ENCODE results near the gene LKAAEAR1.

The LKAAEAR1 gene

DNA sequence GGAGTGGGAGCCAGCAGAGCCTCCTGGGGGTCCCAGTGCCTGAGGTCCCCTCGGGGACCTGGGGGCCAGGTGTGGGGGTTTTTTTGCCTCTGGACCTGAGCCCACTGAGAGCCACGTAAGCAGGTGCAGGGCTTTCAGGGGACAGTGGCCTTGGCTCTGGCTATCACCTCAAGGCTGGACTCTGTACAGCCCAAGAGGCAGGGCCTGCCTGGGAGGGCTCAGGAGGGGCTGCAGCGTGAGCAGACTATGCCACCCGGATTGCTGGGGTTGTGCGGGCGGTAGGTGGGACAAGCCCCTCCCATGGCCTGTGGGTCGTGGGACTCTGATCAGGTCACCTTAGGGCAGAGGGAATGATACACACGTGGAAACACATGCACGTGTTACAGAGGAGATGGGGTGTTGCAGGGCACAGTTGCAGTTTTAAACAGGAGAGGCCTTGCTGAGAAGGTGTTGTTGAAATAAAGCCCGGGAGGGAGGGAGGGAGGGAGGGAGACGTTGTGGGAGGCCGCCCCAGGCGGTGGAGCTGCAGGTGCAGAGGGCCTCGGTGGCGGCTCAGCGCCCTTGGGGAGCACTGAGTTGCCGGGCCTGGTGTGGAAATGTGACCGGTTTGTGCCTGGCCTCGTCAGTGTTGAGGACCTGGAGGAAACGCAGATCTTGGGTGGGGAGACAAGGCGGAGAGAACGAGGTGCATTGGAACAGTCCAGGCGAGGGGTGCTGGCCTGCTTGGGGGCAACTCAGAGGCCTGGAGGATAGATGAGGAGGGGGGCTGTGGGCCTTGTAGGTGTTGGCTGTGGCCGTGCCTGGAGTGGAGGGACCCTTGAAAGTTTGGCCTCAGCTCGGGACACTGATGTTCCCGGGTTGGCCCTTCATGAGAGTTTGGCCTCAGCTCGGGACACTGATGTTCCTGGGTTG lies 18.9 kb downstream of the LKAAEAR1 start:
- no peak for DNase-seq (ENCODE audit: low read depth)

DNA sequence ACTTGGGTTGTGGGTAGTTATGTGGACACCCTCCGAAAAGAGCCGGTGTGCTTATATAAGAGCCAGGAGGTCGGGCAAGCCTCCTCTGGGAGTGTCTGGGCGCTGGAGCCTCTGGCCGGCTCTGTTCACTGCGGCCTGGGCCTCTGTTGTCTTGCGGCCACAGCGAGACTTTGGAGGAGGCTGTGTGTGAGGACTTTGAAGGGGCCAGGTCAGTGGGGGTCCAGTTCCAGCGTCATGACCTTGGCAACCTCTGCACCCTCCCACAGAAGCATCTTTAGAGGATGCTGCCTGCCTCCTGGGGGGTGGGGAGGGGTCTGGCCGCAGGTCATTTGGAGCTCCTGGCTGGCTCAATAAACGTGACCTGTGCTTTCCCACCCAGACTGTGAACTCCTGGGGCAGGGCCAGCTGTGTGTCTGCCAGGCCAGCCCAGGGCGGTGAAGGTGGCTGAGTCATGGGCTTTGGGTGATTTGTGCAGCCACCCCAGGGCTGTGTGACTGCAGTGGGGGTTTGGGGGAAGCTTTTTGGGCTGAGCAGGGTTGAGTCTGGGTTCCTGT lies 20.0 kb downstream of the LKAAEAR1 start:
- DNase-seq (ENCODE audit: low read depth): no peak

DNA sequence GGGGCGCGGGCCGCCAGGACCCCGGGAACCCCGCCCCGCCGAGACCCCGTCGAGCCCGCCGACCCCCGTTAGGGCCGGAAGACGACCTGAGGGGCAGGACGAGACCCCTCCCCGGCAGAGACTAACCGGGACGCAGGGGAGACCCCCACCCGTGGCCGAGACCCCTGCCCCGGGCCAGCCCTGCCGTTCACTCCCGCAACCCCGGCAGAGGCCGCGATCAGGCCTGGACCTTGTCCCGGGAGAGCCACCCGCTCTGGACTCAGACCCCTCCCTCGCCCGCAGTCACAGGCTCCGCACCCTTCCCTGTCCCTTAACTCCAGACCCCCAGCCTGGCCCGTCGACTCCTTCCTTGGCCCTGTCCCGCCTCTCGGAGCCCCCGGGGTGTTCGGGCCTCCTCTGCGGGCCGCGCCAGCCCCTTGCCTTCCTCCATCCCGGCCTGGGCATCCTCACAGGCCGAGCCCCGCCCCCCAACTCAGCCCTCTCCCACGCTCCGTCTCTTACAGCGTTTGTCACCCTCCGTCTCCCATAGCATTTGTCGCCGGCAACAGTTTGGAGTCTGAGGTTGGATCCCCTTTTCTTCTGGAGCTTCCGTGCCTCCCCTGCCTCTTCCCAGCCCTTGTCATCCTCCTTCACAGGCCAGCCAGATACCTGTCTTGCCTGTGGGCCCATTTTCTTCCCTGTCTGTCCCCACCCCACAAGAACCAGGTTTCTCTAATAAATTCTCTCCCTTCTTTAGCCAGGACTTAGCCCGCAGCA lies 20.6 kb downstream of the LKAAEAR1 start:
- DNase-seq (ENCODE audit: low read depth): no peak

DNA sequence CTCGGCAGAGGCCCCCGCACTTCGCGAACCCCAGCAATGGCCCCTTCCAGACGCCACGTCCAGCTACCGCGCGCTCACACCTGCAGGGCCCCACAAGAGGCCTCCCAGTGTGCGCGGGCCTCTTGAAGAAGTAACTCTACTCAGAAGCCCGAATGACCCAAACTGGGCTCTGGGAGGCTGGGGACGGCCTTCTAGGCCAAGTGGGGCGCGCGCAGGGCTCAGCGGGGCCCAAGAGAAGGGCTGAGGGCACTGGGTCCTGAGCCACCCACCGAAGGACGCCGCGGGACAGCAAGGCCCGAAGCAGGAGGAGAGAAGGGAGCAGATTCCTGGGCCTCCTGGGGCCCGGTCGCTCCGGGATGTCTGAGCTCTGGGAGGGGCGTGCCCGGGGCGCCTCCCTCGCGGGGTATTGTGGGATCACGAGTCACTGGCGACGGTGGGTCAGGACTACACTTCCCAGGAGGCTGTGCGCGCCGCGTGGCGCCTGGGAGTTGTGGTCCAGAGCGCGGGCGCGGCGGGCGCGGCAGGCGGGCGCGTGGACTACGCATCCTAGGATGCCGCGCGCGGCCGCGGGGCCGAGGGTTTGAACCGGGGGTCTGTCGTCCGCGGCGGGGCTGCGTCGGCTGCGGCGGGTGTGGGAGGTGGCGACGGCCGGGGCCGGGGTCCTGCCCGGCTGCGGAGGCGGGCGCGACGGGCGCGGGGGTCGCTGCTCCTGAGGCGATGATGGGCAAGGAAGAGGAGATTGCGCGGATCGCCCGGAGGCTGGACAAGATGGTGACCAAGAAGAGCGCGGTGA lies 21.4 kb downstream of the LKAAEAR1 start, which contains the start of gene TCEA2:
TSS of gene TCEA2 (plus strand) at position 603 of the 793 bp plus-strand sequence. CDS start at position 718, 115 bp downstream.
- DNase-seq (ENCODE audit: low read depth): peak; percentile 90

DNA sequence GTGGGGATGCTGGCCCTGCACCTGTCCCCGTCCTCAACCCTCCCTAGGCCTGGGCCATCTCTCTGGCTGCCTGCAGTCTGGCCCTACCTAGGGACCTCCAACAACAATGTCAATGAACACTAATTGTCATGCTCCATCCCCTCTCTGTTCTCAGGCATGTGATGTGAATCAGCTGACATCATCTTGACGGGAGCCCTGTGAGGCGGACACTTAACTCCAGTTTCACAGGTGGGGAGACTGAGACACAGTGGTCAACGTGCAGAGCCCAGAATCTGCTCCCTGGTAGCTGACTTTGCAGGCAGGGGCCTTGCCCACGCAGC lies 22.0 kb downstream of the LKAAEAR1 start:
- no peak for DNase-seq (ENCODE audit: low read depth)

DNA sequence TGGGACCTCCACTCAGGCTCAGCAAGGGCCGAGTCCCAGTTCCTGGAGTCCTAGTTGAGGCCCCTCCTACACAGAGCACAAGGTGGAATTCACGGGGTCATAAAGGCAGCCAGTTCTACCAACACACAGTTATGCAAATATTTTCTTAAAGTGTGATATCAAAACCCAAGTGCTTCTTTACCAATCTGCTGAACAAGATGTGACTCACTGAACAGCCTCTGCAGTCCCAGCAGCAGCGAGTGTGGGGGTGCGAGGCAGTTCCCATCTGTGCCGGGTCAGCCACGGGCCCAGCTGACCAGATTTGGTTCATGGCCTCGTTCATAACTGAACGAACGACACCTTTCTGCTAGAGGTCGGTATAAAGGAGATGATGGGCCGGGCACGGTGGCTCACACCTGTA lies 25.7 kb downstream of the LKAAEAR1 start:
- no peak for DNase-seq (ENCODE audit: low read depth)

DNA sequence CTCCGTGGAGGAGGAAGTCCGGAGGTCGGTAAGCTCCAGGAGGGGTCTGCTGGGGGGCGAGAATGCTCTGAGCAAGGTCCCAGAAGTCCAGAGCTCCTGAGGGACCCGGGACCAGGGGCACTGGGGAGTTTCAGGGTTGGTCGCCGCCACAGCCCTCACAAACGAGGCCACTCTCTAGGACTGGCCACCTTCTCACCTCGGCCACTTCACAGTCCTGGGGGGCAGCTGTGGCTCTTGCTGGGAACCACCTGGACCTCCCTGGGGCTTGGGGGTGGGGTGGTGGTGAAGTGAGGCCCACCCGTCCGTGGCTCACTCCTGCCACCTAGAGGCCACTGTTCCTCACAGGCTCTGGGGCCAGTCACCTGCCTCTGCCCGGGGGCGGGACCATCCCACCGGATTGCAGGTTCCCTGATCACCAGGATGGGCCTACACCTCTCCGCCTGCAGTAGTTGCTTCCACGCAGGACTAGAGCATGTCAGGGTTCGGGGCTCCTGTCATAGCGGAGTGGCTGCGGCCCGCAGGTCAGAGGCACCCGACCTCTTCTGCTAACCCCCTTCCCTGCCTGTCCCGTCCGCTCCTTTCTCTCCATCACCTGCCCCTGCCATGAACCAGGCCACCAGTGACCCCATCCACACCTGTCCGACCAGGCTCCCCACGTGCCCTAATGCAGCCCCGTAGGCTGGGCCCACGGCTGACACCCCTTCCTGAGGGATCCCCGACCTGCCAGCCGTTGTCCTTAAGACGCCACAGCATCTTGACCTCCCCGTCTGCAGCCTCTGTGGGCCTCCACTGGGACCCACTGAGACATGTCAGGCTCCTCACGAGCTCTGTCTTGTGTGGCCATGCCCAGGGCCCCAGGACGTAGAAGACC lies 26.3 kb downstream of the LKAAEAR1 start:
- DNase-seq (ENCODE audit: low read depth): no peak

DNA sequence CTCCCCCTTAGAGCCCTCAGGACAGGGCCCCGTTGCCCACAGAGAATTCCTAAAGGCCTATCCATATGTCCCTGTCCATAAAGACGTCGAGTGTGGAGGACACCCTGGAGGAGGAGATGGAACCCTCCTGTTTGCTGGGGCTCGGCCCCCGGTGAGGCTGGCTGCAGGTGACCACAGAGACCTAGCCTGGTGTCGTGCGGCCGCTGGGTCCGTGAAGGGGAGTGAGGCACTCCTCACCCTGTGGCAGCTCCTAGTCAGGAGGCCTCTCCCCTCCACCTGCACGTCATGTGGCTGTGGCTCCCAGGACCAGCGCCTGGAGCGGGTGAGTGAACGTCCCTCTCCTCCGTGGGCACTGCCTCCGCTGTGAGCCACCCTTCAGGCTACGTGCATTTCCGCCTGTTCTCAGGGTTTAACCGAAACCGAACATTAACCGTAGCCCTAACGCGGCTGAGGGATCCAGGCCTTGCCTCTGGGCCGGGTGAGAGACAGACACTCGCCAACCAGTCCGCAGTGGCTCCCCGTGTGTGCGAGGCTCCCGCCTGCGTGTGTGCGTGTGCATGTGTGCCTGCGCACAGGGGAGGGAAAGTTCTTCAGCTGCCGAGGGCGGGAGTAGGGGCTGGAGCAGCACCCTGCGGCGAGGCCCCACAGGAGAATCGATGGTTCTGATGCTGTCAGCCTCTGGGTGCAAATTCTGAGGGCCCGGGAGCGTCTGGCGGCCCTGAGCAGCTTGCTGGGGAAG lies 27.1 kb downstream of the LKAAEAR1 start:
- no peak for DNase-seq (ENCODE audit: low read depth)

DNA sequence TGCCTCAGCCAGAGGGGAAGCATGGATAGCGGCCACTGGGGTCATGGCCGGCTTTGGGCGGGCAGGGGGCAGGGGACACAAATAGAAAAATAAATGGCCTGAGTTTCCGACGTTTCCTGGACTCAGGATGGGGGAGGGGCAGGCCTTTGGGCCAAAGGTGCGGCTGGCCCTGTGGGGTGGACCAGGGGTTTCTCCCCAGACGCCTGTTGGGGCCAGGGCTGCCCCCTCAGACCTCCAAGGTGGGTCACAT lies 27.6 kb downstream of the LKAAEAR1 start:
- no peak for DNase-seq (ENCODE audit: low read depth)

DNA sequence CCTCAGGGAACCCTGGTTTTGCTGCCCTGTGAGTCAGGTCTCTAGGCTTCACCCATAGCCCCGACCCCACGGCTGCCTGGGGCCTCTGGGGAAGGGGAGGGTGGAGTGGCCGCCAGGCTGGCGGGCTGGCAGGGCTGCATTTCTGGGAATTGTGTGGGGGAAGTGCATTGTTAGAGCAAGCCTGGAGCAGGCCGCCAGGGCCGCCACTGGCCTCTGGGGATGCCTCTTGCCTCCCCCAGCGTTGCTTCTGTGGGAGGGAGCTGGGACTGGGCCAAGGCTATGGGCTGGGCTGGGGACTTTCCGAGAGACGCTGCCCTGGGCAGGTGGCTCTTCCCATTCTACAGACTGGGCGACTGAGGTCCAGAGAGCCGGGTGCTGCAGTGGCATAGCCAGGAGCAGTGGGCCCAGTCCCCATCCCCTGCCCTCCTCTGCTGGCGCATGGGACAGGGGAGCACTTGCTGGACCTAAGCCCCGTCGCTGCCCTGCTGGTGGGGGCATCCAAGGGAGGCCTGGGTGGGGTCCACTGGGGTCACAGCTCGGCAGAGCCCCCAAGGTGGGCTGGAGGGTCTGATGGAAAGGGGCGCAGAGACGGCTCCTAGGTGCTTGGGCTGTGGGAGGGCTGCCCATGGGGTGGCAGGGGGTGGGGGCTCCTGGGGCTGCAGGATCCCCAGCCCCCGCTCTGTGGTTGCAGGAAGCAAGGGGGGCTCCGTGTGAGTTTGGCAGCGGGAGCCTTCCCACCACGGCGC lies 28.1 kb downstream of the LKAAEAR1 start:
- no peak for DNase-seq (ENCODE audit: low read depth)

DNA sequence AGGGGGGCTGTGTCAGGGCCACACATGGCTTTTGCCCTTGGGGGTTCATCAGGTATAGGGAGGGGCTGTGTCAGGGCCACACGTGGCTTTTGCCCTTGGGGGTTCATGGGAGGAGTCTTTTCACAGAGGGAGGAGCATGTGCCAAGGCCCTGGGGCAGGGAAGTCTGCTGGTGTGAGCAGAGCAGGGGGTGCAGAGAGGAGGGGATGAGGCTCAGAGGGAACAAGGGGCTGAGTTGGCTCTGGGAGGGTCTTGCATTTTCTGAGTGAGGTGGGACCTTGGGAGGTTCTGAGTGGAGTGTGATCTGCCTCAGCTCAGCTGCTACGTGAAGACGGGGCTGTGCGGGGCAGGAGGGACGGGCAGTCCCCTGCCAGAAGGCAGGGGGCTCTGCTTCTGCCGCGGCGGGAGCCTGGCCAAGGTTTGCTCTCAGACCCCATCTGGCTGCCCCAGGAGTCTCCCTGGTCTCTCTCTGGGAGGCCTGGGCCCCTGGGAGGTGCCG lies 28.8 kb downstream of the LKAAEAR1 start:
- DNase-seq (ENCODE audit: low read depth): no peak

DNA sequence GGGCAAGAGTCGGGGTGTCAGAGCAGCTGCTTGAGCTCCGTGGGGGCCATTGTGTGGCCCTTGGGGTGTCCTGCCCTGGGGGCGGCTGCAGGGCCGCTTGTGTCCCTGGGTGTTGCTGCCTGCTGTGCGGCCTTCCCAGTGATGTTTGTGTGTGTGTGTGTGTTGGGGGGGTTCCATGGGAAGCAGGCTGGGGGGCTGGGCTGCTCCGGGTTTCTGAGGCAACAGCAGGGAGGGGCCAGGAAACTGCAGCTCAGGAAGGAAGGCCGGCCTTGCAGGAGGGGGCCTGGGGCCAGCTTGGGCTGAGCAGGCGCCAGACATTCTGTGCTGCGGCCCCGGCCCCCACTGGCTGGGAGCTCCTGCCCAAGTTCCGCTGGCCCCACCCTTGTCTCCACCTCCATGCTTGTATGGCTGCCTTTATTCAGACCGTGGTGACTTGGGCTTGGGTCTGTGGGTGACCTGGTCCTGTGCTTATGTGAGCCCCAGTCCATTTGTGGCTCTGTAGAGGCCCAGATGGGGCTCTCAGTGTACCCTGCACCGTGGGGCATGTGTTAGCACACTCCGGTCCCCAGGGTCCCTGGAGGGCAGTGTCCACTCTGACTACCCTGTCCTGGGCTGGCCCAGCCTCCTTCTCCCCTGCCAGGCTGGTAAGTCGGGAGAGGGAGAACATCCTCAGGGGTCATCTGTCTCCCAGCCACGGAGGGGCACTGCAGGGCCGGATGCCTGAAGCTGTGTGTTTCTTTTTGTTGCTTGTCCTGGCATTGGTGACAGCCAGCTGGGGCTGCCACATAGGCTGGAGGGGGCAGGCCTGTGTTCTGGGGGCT lies 30.1 kb downstream of the LKAAEAR1 start:
- peak; percentile 20 for DNase-seq (ENCODE audit: low read depth)

DNA sequence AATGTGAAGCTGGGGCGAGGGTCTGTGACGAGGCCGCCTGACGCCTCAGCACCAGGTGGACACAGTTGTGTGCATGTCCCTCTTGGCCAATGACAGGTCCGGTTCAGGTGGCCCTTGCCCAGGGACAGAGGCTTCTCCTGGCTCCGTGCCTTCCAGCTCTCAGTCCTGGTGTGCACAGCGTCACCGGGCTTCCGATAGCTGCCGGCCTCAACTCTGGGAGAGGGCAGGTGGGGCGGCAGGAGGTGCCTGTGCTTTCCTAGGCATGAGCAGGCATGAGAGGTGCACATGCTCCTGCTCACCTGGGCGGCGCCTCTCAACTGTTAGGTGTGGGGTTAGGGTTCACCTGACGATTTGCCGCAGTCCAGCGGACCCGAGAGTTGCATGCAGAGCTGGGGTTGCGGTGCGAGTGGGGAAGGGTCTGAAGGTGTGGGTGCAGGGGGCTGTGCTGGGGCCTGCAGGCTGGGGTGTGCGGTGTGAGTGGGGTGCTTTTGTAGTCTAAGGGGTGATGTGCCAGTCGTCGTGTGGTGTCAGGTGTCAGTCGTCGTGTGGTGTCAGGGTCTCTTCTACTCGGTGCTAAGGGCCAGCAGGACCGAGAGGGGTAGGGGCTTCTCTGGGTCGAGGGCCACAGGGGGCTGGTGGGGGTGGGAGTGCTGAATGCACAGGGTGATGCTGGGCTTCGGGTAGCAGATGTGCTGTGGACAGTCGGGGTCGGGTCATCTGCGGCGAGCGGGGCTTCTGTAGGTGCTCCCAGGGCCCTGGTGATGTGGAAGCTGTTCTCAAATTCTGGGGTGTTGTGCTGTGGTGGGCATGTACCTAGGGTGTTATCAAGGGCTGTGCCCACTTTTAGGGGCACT lies 31.0 kb downstream of the LKAAEAR1 start:
- DNase-seq (ENCODE audit: low read depth): no peak

DNA sequence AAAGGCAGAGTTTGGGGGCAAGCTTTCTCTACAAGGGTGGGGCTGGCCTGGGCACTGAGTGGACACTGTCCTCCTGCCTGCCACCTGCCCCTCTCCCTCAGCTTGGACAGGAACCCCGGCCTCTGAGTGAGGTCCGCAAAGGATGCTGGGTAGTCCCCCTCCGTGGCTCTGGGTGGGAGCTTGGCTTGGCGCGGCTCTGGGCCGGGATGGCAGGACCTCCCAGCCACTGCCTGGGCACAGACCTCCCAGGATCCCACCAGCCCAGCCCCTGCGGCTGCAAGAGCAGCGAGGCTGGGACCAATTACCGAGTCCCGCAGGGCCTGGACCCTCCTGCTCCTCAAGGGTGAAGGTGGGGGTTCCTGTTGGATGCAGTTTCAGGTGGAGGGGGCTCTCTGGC lies 31.9 kb downstream of the LKAAEAR1 start:
- no peak for DNase-seq (ENCODE audit: low read depth)

DNA sequence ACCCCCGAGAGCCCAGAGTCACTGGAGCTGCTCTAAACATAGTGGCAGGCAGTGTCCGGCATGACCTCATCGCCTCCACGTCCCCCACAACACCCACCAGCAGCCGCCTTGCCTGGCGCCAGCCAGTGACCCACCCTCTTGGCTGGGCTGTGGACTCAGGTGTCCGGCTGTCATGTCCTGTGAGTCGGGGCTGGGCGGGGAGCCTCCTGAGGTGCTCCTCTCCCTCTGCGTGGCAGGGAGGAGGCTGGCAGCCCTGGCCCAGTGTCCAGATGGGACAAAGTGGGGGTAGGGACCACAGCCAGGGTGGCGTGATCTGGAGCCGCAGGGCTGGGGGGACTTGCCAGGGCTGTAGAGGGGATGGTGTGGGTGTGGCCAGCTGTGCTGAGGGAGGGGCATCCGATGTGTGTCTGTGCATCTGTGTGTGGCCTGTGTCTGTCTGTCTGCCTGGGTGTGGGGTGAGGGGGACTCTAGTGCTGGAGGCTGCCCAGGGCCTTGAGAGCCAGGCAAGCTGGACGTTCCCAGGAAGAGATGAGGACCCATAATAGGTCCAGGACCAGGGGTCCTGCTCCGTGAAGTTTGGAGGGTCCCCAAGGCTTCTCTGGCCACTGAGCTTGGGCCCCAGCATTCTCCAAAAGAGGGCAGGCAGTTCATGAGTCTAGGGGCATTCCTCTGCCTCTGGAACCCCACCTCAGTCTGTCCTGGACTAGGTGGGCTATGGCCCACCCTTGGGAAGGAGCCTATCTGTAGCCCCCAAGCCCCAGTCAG lies 32.5 kb downstream of the LKAAEAR1 start:
- no peak for DNase-seq (ENCODE audit: low read depth)

DNA sequence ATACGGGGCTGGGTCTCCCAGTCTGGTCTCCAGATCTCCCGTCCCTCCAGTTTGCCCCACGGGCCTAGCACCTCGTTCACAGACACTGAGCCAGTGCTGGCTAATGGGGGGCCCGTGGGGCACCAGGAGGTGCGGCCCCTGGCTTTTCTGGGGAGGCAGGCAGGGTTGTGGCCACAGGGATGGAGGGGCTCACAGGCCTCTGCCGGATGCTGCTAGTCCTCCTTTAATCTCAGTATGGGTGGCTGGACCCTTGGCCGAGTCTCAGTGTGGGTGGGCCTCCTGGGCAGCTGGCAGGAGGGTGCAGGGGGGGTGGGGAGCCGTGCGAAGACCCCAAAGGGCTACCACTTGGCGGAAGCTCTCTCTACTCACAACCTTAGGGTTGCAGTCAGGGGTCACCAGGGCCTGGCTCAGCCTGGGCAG lies 33.2 kb downstream of the LKAAEAR1 start:
- no peak for DNase-seq (ENCODE audit: low read depth)

Data from fibroblast of the conjunctiva (primary cell).